ENCODE data around the gene JMJD1C.

- TF ChIP-seq CTCF (IDR thresholded peaks at IDR 0.05): no peak
- no peak for TF ChIP-seq POLR2A (IDR thresholded peaks at IDR 0.05)
These were observed 331.8 kb downstream of the JMJD1C start for GRCh38 chr10:63133821-63134557.
